ENCODE measurements around the gene COA8. TPM values are rescaled to one million over a fixed set of nuclear protein-coding genes. Genes with fewer than 3 reads are reported as not detected.

Gene COA8
- total and polyA plus RNA-seq, 2 of the 8 experiments (the other 6 are each of a cell fraction or from before 2014, with no cell fraction given) = 7.1 to 35.5 TPM

DNA sequence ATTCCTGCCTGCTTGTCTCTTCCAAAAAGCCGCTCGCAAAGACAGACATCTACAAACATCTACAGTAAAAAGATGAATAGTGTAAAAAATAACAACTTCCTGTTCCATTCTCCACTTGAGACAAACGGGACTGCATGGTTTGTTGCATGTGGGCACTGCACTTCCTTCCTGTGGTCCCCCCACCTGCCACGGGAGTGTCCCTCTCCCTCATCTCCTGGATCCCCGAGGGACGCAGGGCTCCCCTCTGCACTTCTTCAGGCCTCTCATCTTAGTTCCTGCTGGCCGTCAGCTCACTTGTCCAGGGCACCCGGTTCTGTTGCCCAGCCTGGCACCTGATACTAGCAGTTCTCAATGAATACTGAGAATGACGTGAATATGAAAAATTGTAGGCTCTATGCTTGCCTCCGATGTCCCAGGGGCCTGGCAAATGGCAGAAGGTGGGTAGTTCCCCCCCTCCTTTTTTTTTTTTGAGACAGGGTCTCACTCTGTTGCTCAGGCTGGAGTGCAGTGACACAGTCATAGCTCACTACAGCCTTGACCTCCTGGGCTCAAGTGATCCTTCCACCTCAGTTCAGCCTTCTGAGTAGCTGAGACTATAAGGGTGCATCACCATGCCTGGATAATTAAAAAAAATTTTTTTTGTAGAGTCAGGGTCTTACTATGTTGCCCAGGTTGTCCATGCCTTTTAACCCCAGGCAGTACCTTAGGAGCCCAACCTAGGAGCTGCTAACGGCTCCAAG, 62.8 kb downstream of the COA8 start:
- Histone ChIP-seq H2AFZ (ENCODE audit: low read length) (no peak overlapping the region), H2BK20ac (ENCODE audit: low read length) (no peak overlapping the region), H2AK5ac (ENCODE audit: low read depth, low read length) (no peak overlapping the region), H2BK12ac (ENCODE audit: low read depth, low read length) (no peak overlapping the region), H4K8ac (ENCODE audit: extremely low read depth, insufficient read depth, low read length) (peak overlapping the region; percentile 1; the same call in 1 of the 2 replicates), H3K79me2 (ENCODE audit: control insufficient read depth in 1 of 2, insufficient read depth in 2 of 2, low read length in 2 of 2) (peaks cover under 1 to 9% of the 10 kb centered on the region in 2 experiments), H2BK120ac (replicated peaks; ENCODE audit: low read depth, low read length) (no peak overlapping the region), H4K5ac (ENCODE audit: insufficient read length, low read depth, low read length) (no peak overlapping the region), H2BK15ac (ENCODE audit: low read length) (no peak overlapping the region), H3K79me1 (ENCODE audit: low read depth, low read length) (no peaks in the 10 kb centered on the region), H3K14ac (ENCODE audit: insufficient read length) (no peak overlapping the region), H3K4me3 (ENCODE audit: extremely low read depth in 1 of 4, insufficient read depth in 2 of 4, low read depth in 3 of 4, low read length in 4 of 4) (no peak overlapping the region), H3K4ac (replicated peaks; ENCODE audit: insufficient read length, low read depth, low read length) (no peak overlapping the region), H3K36me3 (ENCODE audit: control insufficient read depth in 2 of 4, insufficient read depth in 4 of 4, low read length in 3 of 4) (no peaks in the 10 kb centered on the region; a peak in 1 of 8 replicates), H3K56ac (replicated peaks; ENCODE audit: insufficient read length, low read depth, low read length) (no peak overlapping the region), H3K23me2 (ENCODE audit: low read depth, low read length) (peaks cover 6% of the 10 kb centered on the region; the same call in 1 of the 2 replicates), H2BK5ac (ENCODE audit: low read depth, low read length) (no peak overlapping the region), H4K20me1 (replicated peaks in 1 of 2; ENCODE audit: control insufficient read depth in 1 of 2, insufficient read depth in 2 of 2, low read length in 2 of 2) (peaks cover 4 to 5% of the 10 kb centered on the region in 2 experiments), H4K91ac (replicated peaks; ENCODE audit: insufficient read length, low read length) (no peak overlapping the region), H3K18ac (ENCODE audit: extremely low read depth, low read length) (no peak overlapping the region), H3K27ac (ENCODE audit: low read depth, low read length) (no peak overlapping the region), H3K9ac (replicated peaks in 1 of 4; ENCODE audit: extremely low read depth in 1 of 4, low read depth in 3 of 4, low read length in 3 of 4) (no peak overlapping the region), H3K4me1 (replicated peaks in 1 of 4; ENCODE audit: control insufficient read depth in 3 of 4, insufficient read depth in 4 of 4, low read length in 3 of 4) (peaks cover 2 to 11% (median 7%) of the 10 kb centered on the region in 4 experiments), H3K9me3 (ENCODE audit: insufficient read depth in 2 of 2, low read depth in 1 of 2, low read length in 1 of 2) (no peaks in the 10 kb centered on the region), H3K23ac (ENCODE audit: insufficient read length) (no peak overlapping the region), H3K4me2 (ENCODE audit: insufficient read depth in 1 of 2, low read depth in 2 of 2, low read length in 2 of 2) (no peak overlapping the region), H3K27me3 (replicated peaks in 1 of 4; ENCODE audit: control insufficient read depth in 3 of 4, extremely low read depth in 1 of 4, insufficient read depth in 3 of 4, low read length in 3 of 4) (no peaks in the 10 kb centered on the region)
- CTCF ChIA-PET (ENCODE audit: partially characterized antibody) = no interaction called here
- no peak for FAIRE-seq
- POLR2A ChIA-PET (ENCODE audit: partially characterized antibody) = no interaction called here
- 89% methylated on average over 11 of the region's 11 CpGs; no CpG with 5 or more reads in 1 of the 2 experiments for WGBS, 2 experiments (ENCODE audit: extremely low coverage in 1 of 2, insufficient coverage in 1 of 2, insufficient read length in 1 of 2, insufficient replicate concordance in 2 of 2, low coverage in 1 of 2, low lambda C conversion rate in 2 of 2, missing lambda C conversion rate in 1 of 2)
- no peak for DNase-seq (ENCODE audit: low read depth in 1 of 2, low spot score in 2 of 2)
- TF ChIP-seq JUND (IDR thresholded peaks at IDR 0.05; ENCODE audit: low read length) = no peak
- TF ChIP-seq TCF12 (IDR thresholded peaks at IDR 0.05; ENCODE audit: low read depth, low read length) = no peak
- TF ChIP-seq NANOG (IDR thresholded peaks at IDR 0.05; ENCODE audit: insufficient read depth, low read depth, low read length, poor library complexity, severe bottlenecking) = no peak
- TF ChIP-seq KDM4A (IDR thresholded peaks at IDR 0.05; ENCODE audit: low read depth, low read length, severe bottlenecking) = no peak
- no peak for TF ChIP-seq CHD1 (IDR thresholded peaks at IDR 0.05; ENCODE audit: low read depth, low read length)
- no peak for TF ChIP-seq BCL11A (IDR thresholded peaks at IDR 0.05; ENCODE audit: low read depth in 2 of 2, low read length in 2 of 2)
- TF ChIP-seq SUZ12 (IDR thresholded peaks at IDR 0.05; ENCODE audit: low read length) = no peak
- TF ChIP-seq, protein P1, sequence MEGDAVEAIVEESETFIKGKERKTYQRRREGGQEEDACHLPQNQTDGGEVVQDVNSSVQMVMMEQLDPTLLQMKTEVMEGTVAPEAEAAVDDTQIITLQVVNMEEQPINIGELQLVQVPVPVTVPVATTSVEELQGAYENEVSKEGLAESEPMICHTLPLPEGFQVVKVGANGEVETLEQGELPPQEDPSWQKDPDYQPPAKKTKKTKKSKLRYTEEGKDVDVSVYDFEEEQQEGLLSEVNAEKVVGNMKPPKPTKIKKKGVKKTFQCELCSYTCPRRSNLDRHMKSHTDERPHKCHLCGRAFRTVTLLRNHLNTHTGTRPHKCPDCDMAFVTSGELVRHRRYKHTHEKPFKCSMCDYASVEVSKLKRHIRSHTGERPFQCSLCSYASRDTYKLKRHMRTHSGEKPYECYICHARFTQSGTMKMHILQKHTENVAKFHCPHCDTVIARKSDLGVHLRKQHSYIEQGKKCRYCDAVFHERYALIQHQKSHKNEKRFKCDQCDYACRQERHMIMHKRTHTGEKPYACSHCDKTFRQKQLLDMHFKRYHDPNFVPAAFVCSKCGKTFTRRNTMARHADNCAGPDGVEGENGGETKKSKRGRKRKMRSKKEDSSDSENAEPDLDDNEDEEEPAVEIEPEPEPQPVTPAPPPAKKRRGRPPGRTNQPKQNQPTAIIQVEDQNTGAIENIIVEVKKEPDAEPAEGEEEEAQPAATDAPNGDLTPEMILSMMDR (IDR thresholded peaks at IDR 0.05; ENCODE audit: control extremely low read depth in 1 of 3, insufficient read depth in 1 of 3, low read depth in 1 of 3, low read length in 3 of 3) = no peak
- no peak for TF ChIP-seq HDAC6 (IDR thresholded peaks at IDR 0.05; ENCODE audit: low read depth, low read length)
- no peak for TF ChIP-seq BRCA1 (IDR thresholded peaks at IDR 0.05; ENCODE audit: low read depth, low read length)
- TF ChIP-seq TBP (IDR thresholded peaks at IDR 0.05; ENCODE audit: low read depth, low read length) = no peak

Measured in H1 (cell line).